DND-41 (cell line): ENCODE data around the gene MARCHF6.

ENCODE experiments used
- CTCF ChIP-seq: IDR thresholded peaks from 2 replicates; pipeline ENCODE4 v1.5.1; 2012; ENCODE audit warnings: borderline replicate concordance, low read length, moderate library complexity, mild to moderate bottlenecking; ENCODE audit not compliant: poor library complexity, severe bottlenecking; ENCODE audit errors: extremely low read depth
- EZH2 ChIP-seq: IDR thresholded peaks from 3 replicates; pipeline ENCODE4 v1.6.1; 2012; ENCODE audit warnings: borderline replicate concordance, low read depth, mild to moderate bottlenecking, moderate library complexity, low read length, inconsistent platforms; ENCODE audit not compliant: severe bottlenecking

DNA sequence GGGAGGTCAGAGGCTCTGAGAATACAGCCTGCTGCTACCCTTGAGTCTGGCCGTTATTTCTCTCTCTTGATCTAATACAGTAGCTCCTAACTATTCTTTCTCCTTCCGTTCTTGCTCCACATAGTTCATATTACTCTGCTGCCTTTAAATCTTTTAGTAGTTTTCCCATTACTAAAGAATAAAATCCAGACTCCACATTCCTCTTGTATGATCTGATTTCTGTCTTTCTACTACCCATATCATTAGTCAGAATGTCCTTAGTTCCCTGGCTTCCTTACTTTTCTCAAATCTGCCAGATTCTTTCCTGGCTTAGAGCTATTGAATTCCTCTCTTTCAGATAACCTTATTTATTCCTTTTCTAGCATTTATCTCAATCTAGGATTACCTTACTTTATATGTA is 40.0 kb downstream of the MARCHF6 start:
- TF ChIP-seq CTCF = no peak
- no peak for TF ChIP-seq EZH2
